Gastroesophageal sphincter (tissue), 4 donors: ENCODE data around the gene GPR12. TPM values are rescaled to one million over a fixed set of nuclear protein-coding genes. Genes with fewer than 3 reads are reported as not detected.
"Not testable (repeated sequence)": the region's sequence is repeated elsewhere in the genome, so short reads cannot be mapped to it uniquely, and the experiment has no call there.

ENCODE experiments used
- ATAC-seq: fragments of 150-250 bp; one replicate; pipeline ENCODE4 v1.9.1; 2016; ENCODE audit warnings: mild to moderate bottlenecking, moderate library complexity
- H3K27ac ChIP-seq, 4 donors: fragments of 200-600 bp; sonication (generic) in 3 of 4; 1 replicate in 3 of 4; 2 replicates in 1 of 4; pipeline ENCODE4 v1.5.1; 2016 to 2019
- H3K27me3 ChIP-seq: fragments of 200-600 bp; sonication (generic); one replicate; pipeline ENCODE4 v1.5.1; 2019
- H3K36me3 ChIP-seq, 2 donors: fragments of 200-600 bp; sonication (generic); one replicate each; pipeline ENCODE4 v1.5.1; 2019; ENCODE audit warnings: control low read depth in 1 of 2
- H3K4me1 ChIP-seq, 3 donors: fragments of 200-600 bp; sonication (generic); 1 replicate in 2 of 3; 2 replicates in 1 of 3; pipeline ENCODE4 v1.5.1; 2016 to 2019; ENCODE audit warnings: control low read depth in 2 of 3
- H3K4me3 ChIP-seq, 2 donors: fragments of 200-600 bp; sonication (generic); one replicate each; pipeline ENCODE4 v1.5.1; 2019; ENCODE audit warnings: mild to moderate bottlenecking in 1 of 2, moderate library complexity in 1 of 2
- H3K9me3 ChIP-seq, 3 donors: fragments of 200-600 bp; sonication (generic); one replicate each; pipeline ENCODE4 v1.5.1; 2017 to 2019; ENCODE audit warnings: control low read depth in 2 of 3
- EP300 ChIP-seq: sonication (generic); formaldehyde crosslinking; IDR thresholded peaks from one replicate; pipeline ENCODE4 v1.6.1; 2017; ENCODE audit warnings: antibody characterized with exemption, mild to moderate bottlenecking
- POLR2A ChIP-seq, 2 donors: fragments of 450-650 bp; IDR thresholded peaks; one replicate each; pipeline ENCODE4 v1.6.1; 2017; ENCODE audit warnings: antibody characterized with exemption in 2 of 2, mild to moderate bottlenecking in 2 of 2, moderate library complexity in 1 of 2
- POLR2AphosphoS5 ChIP-seq: sonication (generic); formaldehyde crosslinking; IDR thresholded peaks from one replicate; pipeline ENCODE4 v1.6.1; 2017; ENCODE audit warnings: antibody characterized with exemption
- WGBS, 2 donors: methylation state at CpG; one replicate each; pipeline ENCODE4 v1.1.5; 2018; ENCODE audit warnings: low coverage in 1 of 2; 5-methylcytosine and 5-hydroxymethylcytosine counted together
- total RNA-seq, 4 donors: library from RNA; depleted of rRNA; stranded (reverse); fragments of >200 nt; gene quantifications; one replicate each; pipeline ENCODE4 v1.1.0, GENCODE V29; 2016
- TF ChIP-seq, protein P1 (sequence below), 4 experiments: fragments of 200-600 bp in 2 of 4; fragments of 450-650 bp in 2 of 4; sonication (generic) in 1 of 4; IDR thresholded peaks; one replicate each; pipeline ENCODE4 v1.5.1; 2017 to 2019; ENCODE audit warnings: antibody characterized with exemption in 4 of 4, mild to moderate bottlenecking in 2 of 4, moderate library complexity in 2 of 4

Gene GPR12
- total RNA-seq, 4 donors from 2014 or later, result 0.50 TPM; not detected in 3

DNA sequence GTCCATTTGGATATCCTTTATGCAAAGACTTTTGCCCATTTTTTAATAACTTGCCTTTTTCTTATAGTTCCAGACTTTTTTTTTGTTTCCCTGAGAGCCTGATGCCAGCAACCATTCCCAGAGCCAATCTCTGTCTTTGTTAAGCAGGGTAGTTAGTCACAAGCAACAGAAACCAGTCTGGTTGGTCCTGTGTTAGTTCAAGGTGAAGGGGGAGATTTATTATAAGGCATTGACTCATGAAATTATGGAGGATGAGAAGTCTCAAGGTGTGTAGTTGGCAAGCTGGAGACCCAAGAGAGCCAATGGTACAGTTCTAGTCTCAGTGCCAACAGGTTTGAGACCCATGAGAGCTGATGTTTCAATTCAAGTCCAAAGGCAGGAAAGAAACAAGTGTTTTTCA, 33.0 kb downstream of the GPR12 start:
- ATAC-seq, result no peak
- H3K27ac ChIP-seq, result no peak overlapping the region
- TF ChIP-seq, protein P1, sequence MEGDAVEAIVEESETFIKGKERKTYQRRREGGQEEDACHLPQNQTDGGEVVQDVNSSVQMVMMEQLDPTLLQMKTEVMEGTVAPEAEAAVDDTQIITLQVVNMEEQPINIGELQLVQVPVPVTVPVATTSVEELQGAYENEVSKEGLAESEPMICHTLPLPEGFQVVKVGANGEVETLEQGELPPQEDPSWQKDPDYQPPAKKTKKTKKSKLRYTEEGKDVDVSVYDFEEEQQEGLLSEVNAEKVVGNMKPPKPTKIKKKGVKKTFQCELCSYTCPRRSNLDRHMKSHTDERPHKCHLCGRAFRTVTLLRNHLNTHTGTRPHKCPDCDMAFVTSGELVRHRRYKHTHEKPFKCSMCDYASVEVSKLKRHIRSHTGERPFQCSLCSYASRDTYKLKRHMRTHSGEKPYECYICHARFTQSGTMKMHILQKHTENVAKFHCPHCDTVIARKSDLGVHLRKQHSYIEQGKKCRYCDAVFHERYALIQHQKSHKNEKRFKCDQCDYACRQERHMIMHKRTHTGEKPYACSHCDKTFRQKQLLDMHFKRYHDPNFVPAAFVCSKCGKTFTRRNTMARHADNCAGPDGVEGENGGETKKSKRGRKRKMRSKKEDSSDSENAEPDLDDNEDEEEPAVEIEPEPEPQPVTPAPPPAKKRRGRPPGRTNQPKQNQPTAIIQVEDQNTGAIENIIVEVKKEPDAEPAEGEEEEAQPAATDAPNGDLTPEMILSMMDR (IDR thresholded peaks at IDR 0.05), result no peak
- TF ChIP-seq EP300, result no peak
- TF ChIP-seq POLR2A (IDR thresholded peaks at IDR 0.05), result no peak
- TF ChIP-seq POLR2AphosphoS5, result no peak

DNA sequence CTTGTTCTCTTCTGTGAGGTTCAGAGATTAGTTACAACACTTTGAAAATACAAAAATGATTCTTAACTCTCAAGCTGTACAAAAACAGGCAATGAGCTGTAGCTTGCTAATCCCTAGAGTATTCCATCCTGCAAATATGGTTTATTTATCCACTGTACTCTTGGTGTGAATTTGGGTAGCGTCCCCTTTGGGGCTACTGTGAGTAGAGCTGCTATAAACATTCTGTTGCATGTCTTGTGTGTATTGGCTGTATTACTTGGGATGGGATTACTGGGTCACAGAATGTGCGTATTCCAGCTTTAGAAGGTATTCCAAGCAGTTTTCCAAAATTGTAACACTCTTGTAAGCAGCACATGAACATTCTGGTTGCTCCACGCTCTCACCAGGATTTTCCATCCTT, 33.5 kb downstream of the GPR12 start:
- peak; percentile 58 for ATAC-seq
- no peaks in the 10 kb centered on the region for H3K36me3 ChIP-seq
- no peaks in the 10 kb centered on the region for H3K4me1 ChIP-seq
- no peaks in the 10 kb centered on the region for H3K27me3 ChIP-seq
- no peak overlapping the region for H3K27ac ChIP-seq
- TF ChIP-seq EP300, result no peak
- TF ChIP-seq, protein P1 (IDR thresholded peaks at IDR 0.05), result no peak
- TF ChIP-seq POLR2AphosphoS5, result no peak
- TF ChIP-seq POLR2A (IDR thresholded peaks at IDR 0.05), result no peak
- H3K4me3 ChIP-seq, result no peak overlapping the region
- WGBS, 2 donors, result 39 to 71% methylated on average over 1 to 3 of the region's 3 CpGs
- no peaks in the 10 kb centered on the region for H3K9me3 ChIP-seq

More for the DNA sequence above, 33.0 kb downstream of the GPR12 start:
- H3K4me3 ChIP-seq, result no peak overlapping the region
- no peaks in the 10 kb centered on the region for H3K36me3 ChIP-seq
- no peaks in the 10 kb centered on the region for H3K9me3 ChIP-seq
- no peaks in the 10 kb centered on the region for H3K4me1 ChIP-seq
- no peaks in the 10 kb centered on the region for H3K27me3 ChIP-seq

DNA sequence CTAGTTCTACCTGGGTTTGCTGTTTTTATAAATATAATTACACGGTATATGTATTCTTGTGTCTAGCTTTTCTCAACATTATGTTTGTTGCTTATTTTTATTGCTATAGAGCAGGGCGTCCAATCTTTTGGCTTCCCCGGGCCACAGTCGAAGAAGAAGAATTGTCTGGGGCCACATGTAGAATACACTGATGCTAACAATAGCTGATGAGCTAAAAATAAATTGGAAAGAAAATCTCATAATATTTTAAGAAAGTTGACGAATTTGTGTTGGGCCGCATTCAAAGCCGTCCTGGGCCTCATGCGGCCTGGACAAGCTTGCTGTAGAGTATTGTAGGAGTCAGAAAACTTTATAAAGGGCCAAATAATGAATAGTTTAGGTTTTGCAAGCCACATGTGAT, 33.9 kb downstream of the GPR12 start:
- Histone ChIP-seq H3K27ac (no peak overlapping the region), H3K4me3 (no peak overlapping the region), H3K9me3 (no peaks in the 10 kb centered on the region), H3K27me3 (no peaks in the 10 kb centered on the region), H3K36me3 (no peaks in the 10 kb centered on the region), H3K4me1 (no peaks in the 10 kb centered on the region)
- 31 to 38% methylated on average over 4 to 7 of the region's 8 CpGs for WGBS, 2 donors
- no peak for ATAC-seq
- no peak for TF ChIP-seq POLR2AphosphoS5
- TF ChIP-seq, protein P1 (IDR thresholded peaks at IDR 0.05), result no peak
- no peak for TF ChIP-seq POLR2A (IDR thresholded peaks at IDR 0.05)
- TF ChIP-seq EP300, result no peak

DNA sequence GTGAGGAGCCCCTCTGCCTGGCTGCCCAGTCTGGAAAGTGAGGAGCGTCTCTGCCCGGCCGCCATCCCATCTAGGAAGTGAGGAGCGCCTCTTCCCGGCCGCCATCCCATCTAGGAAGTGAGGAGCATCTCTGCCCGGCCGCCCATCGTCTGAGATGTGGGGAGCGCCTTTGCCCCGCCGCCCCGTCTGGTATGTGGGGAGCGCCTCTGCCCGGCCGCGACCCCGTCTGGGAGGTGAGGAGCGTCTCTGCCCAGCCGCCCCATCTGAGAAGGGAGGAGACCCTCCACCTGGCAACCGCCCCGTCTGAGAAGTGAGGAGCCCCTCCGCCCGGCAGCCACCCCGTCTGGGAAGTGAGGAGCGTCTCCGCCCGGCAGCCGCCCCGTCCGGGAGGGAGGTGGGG, 37.0 kb downstream of the GPR12 start:
- H3K9me3 ChIP-seq, H3K36me3 ChIP-seq, H3K27ac ChIP-seq, H3K27me3 ChIP-seq, H3K4me1 ChIP-seq, ATAC-seq, H3K4me3 ChIP-seq: not testable (repeated sequence)
- WGBS, 2 donors, result no CpG with 5 or more reads among the region's 31 CpGs

DNA sequence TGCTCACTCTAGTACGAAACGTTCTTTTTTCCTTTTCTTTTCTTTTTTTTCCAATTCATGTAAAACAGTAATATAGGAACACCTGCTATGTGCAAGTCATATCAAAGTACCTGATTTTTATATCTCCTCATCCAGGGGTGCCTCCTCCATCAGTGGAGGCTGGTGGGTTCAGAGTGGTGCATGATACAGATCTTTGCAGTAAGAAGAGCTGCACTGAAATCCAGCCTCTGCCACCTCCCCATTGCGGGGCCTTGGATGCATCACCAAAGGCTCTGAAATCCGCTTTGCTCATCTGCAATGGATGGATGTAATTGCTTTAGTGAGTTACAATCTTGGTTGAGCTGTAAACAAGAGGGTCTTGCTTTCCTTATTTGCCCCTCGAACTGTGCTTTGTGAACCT, 38.3 kb downstream of the GPR12 start:
- WGBS, 2 donors, result 71 to 79% methylated on average over 4 to 5 of the region's 5 CpGs
- TF ChIP-seq POLR2AphosphoS5, result no peak
- TF ChIP-seq, protein P1 (IDR thresholded peaks at IDR 0.05), result no peak
- no peaks in the 10 kb centered on the region for H3K9me3 ChIP-seq
- no peak for ATAC-seq
- H3K4me3 ChIP-seq, result no peak overlapping the region
- H3K4me1 ChIP-seq, result no peaks in the 10 kb centered on the region
- no peak overlapping the region for H3K27ac ChIP-seq
- peaks cover 7% of the 10 kb centered on the region for H3K27me3 ChIP-seq
- no peaks in the 10 kb centered on the region for H3K36me3 ChIP-seq
